Measurements from ENCODE around the gene FANCC. TPM values are rescaled to one million over a fixed set of nuclear protein-coding genes. Genes with fewer than 3 reads are reported as not detected.

The FANCC gene
- polyA plus RNA-seq, 1 of the 3 experiments (the other 2 are of a cell fraction), result 3.5 TPM

GRCh38 chr9:95143591-95144561 lies 173.6 kb downstream of the FANCC start (continued):
- TF ChIP-seq EZH2phosphoT487 (IDR thresholded peaks at IDR 0.05; ENCODE audit: borderline replicate concordance, low read depth) (no peak), RAD21 (IDR thresholded peaks at IDR 0.05; ENCODE audit: low read length) (no peak), CHD2 (IDR thresholded peaks at IDR 0.05; ENCODE audit: low read length, partially characterized antibody) (no peak)
- TF ChIP-seq, protein P1, sequence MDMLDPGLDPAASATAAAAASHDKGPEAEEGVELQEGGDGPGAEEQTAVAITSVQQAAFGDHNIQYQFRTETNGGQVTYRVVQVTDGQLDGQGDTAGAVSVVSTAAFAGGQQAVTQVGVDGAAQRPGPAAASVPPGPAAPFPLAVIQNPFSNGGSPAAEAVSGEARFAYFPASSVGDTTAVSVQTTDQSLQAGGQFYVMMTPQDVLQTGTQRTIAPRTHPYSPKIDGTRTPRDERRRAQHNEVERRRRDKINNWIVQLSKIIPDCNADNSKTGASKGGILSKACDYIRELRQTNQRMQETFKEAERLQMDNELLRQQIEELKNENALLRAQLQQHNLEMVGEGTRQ (IDR thresholded peaks at IDR 0.05; ENCODE audit: borderline replicate concordance, low read depth, low read length), result no peak

GRCh38 chr9:95142728-95143127 lies 174.8 kb downstream of the FANCC start:
- Histone ChIP-seq H3F3A (replicated peaks; ENCODE audit: insufficient read depth) (no peaks in the 10 kb centered on the region), H4K20me1 (ENCODE audit: insufficient read depth) (no peaks in the 10 kb centered on the region), H3K27ac (ENCODE audit: low read depth in 2 of 2, low read length in 1 of 2) (no peak overlapping the region), H3K4me1 (ENCODE audit: control insufficient read depth in 1 of 2, insufficient read depth in 2 of 2, low read depth in 1 of 2, low read length in 1 of 2) (peaks cover 0 to 21% of the 10 kb centered on the region in 2 experiments; a peak in 2 of 4 replicates), H3K4me3 (ENCODE audit: low read depth in 2 of 2, low read length in 1 of 2) (no peak overlapping the region), H3K9ac (no peak overlapping the region), H3K79me2 (ENCODE audit: insufficient read depth) (no peaks in the 10 kb centered on the region), H3K9me2 (no peaks in the 10 kb centered on the region), H3K36me3 (replicated peaks in 1 of 2; ENCODE audit: control insufficient read depth in 1 of 2, insufficient read depth in 2 of 2, low read length in 1 of 2) (no peaks in the 10 kb centered on the region), H2AFZ (ENCODE audit: low read depth) (no peak overlapping the region), H3K9me3 (no peaks in the 10 kb centered on the region), H3K4me2 (no peak overlapping the region), H3K27me3 (ENCODE audit: insufficient read depth) (no peaks in the 10 kb centered on the region)
- POLR2A ChIA-PET, result no interaction called here
- no peak for TF ChIP-seq CHD2 (IDR thresholded peaks at IDR 0.05; ENCODE audit: low read length, partially characterized antibody)
- no peak for TF ChIP-seq NRF1 (IDR thresholded peaks at IDR 0.05; ENCODE audit: low read depth, low read length)
- TF ChIP-seq TAF1 (IDR thresholded peaks at IDR 0.05; ENCODE audit: borderline replicate concordance, low read depth, low read length), result no peak
- no peak for TF ChIP-seq RFX5 (IDR thresholded peaks at IDR 0.05; ENCODE audit: low read length)
- TF ChIP-seq TEAD4 (IDR thresholded peaks at IDR 0.05; ENCODE audit: borderline replicate concordance, insufficient read depth), result no peak
- TF ChIP-seq SMC3 (IDR thresholded peaks at IDR 0.05; ENCODE audit: low read depth, low read length), result no peak
- no peak for TF ChIP-seq FOSL2 (IDR thresholded peaks at IDR 0.05; ENCODE audit: borderline replicate concordance, low read depth)
- TF ChIP-seq ZBTB33 (IDR thresholded peaks at IDR 0.05; ENCODE audit: borderline replicate concordance, low read depth), result no peak
- no peak for TF ChIP-seq GATA2 (CRISPR knock-in tag; IDR thresholded peaks at IDR 0.05)
- no peak for TF ChIP-seq ELF1 (IDR thresholded peaks at IDR 0.05)
- TF ChIP-seq MEF2A (IDR thresholded peaks at IDR 0.05; ENCODE audit: borderline replicate concordance, low read depth), result no peak
- TF ChIP-seq EP300 (IDR thresholded peaks at IDR 0.05; ENCODE audit: borderline replicate concordance in 1 of 2, low read depth in 1 of 2, low read length in 1 of 2), result no peak
- TF ChIP-seq, protein P1 (IDR thresholded peaks at IDR 0.05; ENCODE audit: borderline replicate concordance, low read depth, low read length), result no peak
- no peak for TF ChIP-seq PBX3 (IDR thresholded peaks at IDR 0.05)
- CTCF ChIA-PET, result interaction anchor here (0.8 to 1.8 kb wide), 2 partner anchors 14 to 32 kb away, joined by 3 to 6 read pairs; no protein-coding TSS in a partner anchor
- no peak for DNase-seq
- 97% methylated on average over 3 of the region's 3 CpGs for WGBS (ENCODE audit: low lambda C conversion rate)
